GM12864 (cell line): ENCODE results near the gene CLIC4.

Source experiments
- DNase-seq: peaks from one replicate; pipeline ENCODE4 v3.0.0-alpha.2; 2011; ENCODE audit warnings: low read depth
- H3K4me3 ChIP-seq: 2 replicates; pipeline ENCODE4 v1.5.1; 2011; ENCODE audit warnings: mild to moderate bottlenecking, low read depth, low read length, control low read depth
- TF ChIP-seq, protein P1 (sequence below): IDR thresholded peaks from 2 replicates; pipeline ENCODE4 v1.5.1; 2011; ENCODE audit warnings: low read depth, mild to moderate bottlenecking, moderate library complexity, low read length, control low read depth, inconsistent platforms; ENCODE audit errors: missing control alignments

The CLIC4 gene

DNA sequence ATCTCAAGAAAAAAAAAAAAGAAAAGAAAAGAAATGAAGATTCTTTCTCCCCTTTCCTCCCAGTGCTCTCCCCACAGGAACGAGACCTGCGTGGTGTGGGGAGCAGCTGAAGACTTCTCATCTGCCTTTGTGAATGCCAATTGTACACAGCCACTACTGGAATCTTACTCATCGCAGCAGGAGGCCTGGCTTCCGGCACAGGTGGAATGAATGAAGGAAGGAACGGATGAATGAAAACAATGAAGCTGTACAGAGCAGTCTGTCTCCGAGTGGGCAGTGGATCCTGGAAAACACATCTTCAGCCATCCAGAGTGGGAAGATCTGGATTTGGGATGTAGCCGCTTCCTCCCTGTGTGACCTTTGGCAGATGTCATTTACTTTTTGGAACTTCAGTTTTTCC, 119.9 kb downstream of the CLIC4 start:
- TF ChIP-seq, protein P1, sequence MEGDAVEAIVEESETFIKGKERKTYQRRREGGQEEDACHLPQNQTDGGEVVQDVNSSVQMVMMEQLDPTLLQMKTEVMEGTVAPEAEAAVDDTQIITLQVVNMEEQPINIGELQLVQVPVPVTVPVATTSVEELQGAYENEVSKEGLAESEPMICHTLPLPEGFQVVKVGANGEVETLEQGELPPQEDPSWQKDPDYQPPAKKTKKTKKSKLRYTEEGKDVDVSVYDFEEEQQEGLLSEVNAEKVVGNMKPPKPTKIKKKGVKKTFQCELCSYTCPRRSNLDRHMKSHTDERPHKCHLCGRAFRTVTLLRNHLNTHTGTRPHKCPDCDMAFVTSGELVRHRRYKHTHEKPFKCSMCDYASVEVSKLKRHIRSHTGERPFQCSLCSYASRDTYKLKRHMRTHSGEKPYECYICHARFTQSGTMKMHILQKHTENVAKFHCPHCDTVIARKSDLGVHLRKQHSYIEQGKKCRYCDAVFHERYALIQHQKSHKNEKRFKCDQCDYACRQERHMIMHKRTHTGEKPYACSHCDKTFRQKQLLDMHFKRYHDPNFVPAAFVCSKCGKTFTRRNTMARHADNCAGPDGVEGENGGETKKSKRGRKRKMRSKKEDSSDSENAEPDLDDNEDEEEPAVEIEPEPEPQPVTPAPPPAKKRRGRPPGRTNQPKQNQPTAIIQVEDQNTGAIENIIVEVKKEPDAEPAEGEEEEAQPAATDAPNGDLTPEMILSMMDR = no peak
- no peak overlapping the region for H3K4me3 ChIP-seq
- no peak for DNase-seq

DNA sequence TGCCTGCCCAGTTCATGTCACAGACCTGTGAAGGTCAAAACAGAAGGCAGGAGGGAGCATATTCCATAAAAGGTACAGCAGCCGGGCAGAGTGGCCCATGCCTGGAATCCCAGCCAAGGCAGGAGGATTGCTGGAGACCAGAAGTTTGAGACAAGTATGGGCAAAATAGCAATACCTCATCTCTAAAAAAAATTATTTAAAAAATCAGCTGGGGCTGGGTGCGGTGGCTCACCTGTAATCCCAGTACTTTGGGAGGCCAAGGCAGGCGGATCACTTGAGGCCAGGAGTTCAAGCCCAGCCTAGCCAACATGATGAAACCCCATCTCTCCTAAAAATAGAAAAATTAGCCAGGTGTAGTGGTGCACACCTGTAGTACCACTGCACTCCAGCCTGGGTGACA, 120.3 kb downstream of the CLIC4 start:
- no peak overlapping the region for H3K4me3 ChIP-seq
- TF ChIP-seq, protein P1 = no peak
- DNase-seq = no peak

DNA sequence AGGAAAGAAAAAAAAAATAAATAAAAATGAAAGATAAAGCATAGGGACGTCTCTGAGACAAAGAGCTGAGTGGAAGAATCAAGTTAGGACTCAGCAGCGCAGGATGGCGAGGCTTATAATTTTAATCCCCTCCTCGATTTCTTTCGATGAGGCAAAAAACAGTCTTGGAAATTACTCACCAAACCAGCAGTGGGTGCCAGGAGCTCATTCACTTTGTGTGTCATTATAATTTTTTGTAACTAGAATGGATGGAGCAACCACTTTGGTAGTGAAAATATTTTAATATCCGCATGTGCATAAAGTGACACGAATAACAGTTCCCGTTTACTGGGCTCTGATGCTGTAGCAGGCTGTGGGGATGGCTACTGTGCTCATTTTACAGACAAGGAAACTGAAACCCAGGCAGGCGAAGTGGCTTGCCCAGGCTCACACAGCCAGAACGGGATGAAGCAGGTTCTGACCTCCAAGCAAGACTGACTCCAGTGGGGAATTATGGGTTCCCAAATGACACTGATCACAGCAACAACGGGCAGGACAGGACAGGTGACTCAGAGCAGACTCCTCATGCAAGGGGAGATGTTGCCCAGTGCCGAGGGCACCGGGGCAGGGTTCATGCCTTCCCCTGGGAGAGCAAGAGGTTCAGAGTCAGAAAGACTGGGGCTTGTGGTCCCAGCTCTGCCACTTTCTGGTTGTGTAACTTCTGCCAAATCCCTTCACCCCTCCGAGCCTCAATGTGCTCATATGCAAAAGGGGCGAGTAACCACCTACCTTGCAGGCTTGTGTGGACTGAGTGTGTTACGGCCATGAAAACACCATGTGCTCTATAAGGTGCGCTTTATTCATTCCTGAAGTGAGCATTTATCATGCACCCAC, 121.2 kb downstream of the CLIC4 start:
- no peak for DNase-seq
- TF ChIP-seq, protein P1 = no peak
- no peak overlapping the region for H3K4me3 ChIP-seq

DNA sequence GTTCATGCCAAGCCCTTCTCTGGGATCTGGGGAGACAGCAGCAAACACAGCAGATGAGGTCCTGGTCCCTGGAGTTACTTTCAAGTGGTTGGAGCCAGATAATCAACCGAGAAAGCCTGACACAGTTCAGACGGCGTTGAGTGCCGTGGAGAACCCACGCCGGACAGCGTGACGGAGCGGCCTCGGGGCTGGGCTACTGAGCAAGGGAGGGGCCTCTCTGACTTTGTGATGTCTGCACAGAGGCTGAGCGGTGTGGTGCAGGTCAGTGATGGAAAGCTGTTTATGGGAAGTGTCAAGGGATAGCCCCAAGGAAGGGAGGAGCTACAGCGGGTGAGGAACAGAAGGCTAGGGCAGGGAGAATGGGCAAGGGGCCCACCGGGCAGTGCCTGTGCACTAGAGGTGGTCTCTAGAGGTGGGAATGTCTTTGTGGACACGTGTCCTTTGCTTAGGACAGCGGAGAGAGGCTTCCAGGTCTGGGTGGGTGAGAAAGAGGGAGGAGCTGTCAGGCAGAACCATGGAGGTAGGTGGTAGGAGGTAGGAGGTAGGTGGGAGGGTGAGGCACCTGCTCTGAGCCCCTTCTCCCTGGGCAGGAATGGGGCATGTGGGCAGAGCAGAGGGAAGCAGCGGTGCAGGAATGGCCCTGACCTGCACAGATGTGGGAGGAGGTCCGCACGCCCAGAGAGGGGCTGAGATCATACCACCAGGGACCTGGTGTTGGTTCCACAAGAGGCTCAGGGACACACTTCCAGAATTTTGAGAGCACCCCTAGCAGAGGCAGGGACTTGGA, 122.0 kb downstream of the CLIC4 start:
- DNase-seq = no peak
- TF ChIP-seq, protein P1 = no peak
- no peak overlapping the region for H3K4me3 ChIP-seq

DNA sequence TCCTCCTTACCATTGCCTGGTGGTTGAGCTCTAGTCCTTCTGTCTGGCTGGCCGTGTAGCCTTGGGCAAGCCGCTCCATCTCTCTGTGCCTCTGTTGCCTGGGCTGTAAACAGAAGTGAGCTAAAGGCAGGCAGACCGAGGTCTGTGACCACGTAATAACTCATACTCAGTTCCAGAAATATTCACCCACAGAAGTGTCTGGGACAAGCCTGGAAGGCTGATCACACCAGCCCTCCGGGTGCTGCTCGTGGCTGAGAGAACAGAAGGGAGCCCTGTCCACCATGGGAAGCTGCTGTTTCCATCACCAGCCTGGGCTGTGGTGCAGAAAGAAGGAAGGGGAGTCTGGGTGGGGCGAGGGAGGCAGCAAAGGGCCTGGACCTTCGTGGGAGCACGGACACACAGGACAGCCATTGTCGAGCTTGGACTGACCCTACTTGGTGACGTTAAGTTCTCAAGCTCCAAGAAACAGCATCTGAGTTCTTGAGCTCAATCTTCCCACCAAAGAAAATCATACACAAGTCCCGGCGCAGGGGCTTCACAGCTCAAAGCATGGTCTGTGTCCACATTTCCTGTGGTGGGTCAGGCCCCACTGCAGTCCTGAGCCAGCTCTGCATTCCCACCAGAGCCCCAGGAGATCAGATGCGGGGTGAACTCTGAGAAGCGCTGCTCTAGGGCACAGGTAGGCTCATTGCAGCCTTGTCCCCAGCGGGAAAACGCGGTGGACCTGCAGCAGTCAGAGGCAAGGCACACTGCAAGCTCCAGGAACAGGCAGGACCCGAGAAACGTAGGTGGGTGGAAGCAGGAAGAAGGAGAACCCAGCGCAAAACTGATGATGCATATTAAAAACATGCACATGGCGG, 123.0 kb downstream of the CLIC4 start:
- TF ChIP-seq, protein P1 = no peak
- no peak for DNase-seq
- H3K4me3 ChIP-seq = no peak overlapping the region

DNA sequence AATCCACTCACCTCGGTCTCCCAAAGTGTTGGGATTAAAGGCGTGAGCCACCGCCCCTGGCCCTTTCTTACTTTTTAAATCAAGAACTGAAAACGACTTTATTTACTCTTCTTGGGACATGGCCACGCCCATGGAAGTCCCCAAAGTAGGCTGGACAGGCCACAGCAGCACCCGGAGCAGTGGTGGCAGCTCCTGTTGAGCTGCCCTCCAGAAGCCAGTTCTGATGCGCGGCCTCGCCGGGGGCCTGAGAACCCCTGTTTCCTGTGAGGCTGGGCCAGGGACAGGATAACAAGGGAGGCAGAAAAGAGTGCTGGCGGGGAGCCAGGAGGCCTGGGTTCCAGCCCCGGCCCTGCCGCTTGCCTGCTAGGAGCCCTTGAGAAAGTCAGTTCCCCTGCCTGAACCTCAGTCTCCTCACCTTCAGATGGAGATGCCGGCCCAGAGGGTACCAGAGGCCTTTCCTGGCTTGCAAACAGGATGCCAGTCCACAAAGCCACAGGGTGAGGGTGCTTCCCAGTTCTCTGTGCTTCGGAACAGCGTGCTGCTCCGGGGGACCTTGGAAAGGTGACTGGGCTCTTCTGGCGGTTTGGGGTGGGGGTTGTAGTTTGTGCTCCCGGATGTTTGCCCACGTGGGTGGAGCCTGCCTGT, 125.4 kb downstream of the CLIC4 start:
- DNase-seq = no peak
- TF ChIP-seq, protein P1 = no peak

More for the DNA sequence above, 125.4 kb downstream of the CLIC4 start:
- H3K4me3 ChIP-seq = no peak overlapping the region
